Raji (cell line): ENCODE measurements around the gene KLF9.

ENCODE experiments used
- POLR2A ChIP-seq: IDR thresholded peaks from 2 replicates; pipeline ENCODE4 v1.6.1; 2011; ENCODE audit warnings: low read depth, low read length, control low read depth; ENCODE audit not compliant: insufficient read depth

The KLF9 gene

GRCh38 chr9:70435948-70436347, 21.5 kb upstream of the KLF9 start:
- no peak for TF ChIP-seq POLR2A

- TF ChIP-seq POLR2A = no peak
Observed at GRCh38 chr9:70429899-70430298, 15.4 kb upstream of the KLF9 start.

- no peak for TF ChIP-seq POLR2A
Observed at GRCh38 chr9:70428781-70429180, 14.3 kb upstream of the KLF9 start.

- TF ChIP-seq POLR2A = no peak
Observed at GRCh38 chr9:70427161-70427945, 12.9 kb upstream of the KLF9 start.

- TF ChIP-seq POLR2A = no peak
Observed at GRCh38 chr9:70425192-70425591, 10.7 kb upstream of the KLF9 start.

- TF ChIP-seq POLR2A = no peak
Observed at GRCh38 chr9:70422371-70423043, 8.1 kb upstream of the KLF9 start.

GRCh38 chr9:70421272-70422180, 7.1 kb upstream of the KLF9 start:
- TF ChIP-seq POLR2A = no peak

GRCh38 chr9:70420441-70421271, 6.2 kb upstream of the KLF9 start:
- no peak for TF ChIP-seq POLR2A

- peak; percentile 86 for TF ChIP-seq POLR2A
Observed at GRCh38 chr9:70419556-70420440, 5.3 kb upstream of the KLF9 start.

GRCh38 chr9:70418822-70419555, 4.5 kb upstream of the KLF9 start:
- peak; percentile 78 for TF ChIP-seq POLR2A

- TF ChIP-seq POLR2A = no peak
Observed at GRCh38 chr9:70415476-70415875, 1.0 kb upstream of the KLF9 start.

GRCh38 chr9:70415041-70415440, 584 bp upstream of the KLF9 start:
- TF ChIP-seq POLR2A = no peak

- TF ChIP-seq POLR2A = no peak
Observed at GRCh38 chr9:70413464-70413798, 1.0 kb downstream of the KLF9 start.
